PC-9 (cell line): ENCODE measurements around the gene PCMT1. TPM values are rescaled to one million over a fixed set of nuclear protein-coding genes. Genes with fewer than 3 reads are reported as not detected.

Experiments
- BruUV-seq: library from RNA; stranded (reverse); fragments of 400-500 nt; replicated peaks from 2 replicates; lab custom pipeline; 2021; lab: Mats Ljungman, UMichigan
- CTCF ChIA-PET: fragments of 300-600 bp; sonication (Branson Sonifier 250); formaldehyde crosslinking; loops from one replicate; lab custom pipeline; 2022; ENCODE audit warnings: antibody characterized with exemption; lab: Charles Lee
- POLR2A ChIA-PET: fragments of 300-600 bp; sonication (Branson Sonifier 250); formaldehyde crosslinking; loops from one replicate; lab custom pipeline; 2022; ENCODE audit warnings: antibody characterized with exemption; ENCODE audit not compliant: unreplicated experiment; lab: Charles Lee
- DNase-seq, 2 experiments: peaks; one replicate each; pipeline versions ENCODE4 v3.0.0 to v3.0.0-alpha.2; 2015 to 2022; ENCODE audit warnings: mixed read lengths in 1 of 2
- H2AFZ ChIP-seq: fragments of 200-600 bp; sonication (generic); 2 replicates; pipeline ENCODE4 v1.8.1; 2017; ENCODE audit warnings: antibody characterized with exemption
- H3F3A ChIP-seq: fragments of 200-600 bp; sonication (generic); 2 replicates; pipeline ENCODE4 v1.8.1; 2017; ENCODE audit warnings: antibody characterized with exemption, mild to moderate bottlenecking, low read depth; ENCODE audit not compliant: insufficient read depth
- H3K27ac ChIP-seq: fragments of 200-600 bp; sonication (generic); 2 replicates; pipeline ENCODE4 v1.6.1; 2016; ENCODE audit warnings: mixed run types
- H3K27me3 ChIP-seq: fragments of 200-600 bp; sonication (generic); 2 replicates; pipeline ENCODE4 v1.6.1; 2016; ENCODE audit warnings: low read depth, mixed run types; ENCODE audit not compliant: insufficient read depth
- H3K36me3 ChIP-seq: fragments of 200-600 bp; sonication (generic); 2 replicates; pipeline ENCODE4 v1.6.1; 2016; ENCODE audit warnings: low read depth, mixed run types
- H3K4me1 ChIP-seq: fragments of 200-600 bp; sonication (generic); replicated peaks from 2 replicates; pipeline ENCODE4 v1.6.1; 2016; ENCODE audit warnings: mixed run types; ENCODE audit not compliant: insufficient read depth
- H3K4me2 ChIP-seq: fragments of 200-600 bp; sonication (generic); 2 replicates; pipeline ENCODE4 v1.6.1; 2017; ENCODE audit warnings: mixed run types
- H3K4me3 ChIP-seq: fragments of 200-600 bp; sonication (generic); 2 replicates; pipeline ENCODE4 v1.6.1; 2016; ENCODE audit warnings: mixed run types
- H3K79me2 ChIP-seq: fragments of 200-600 bp; sonication (generic); 2 replicates; pipeline ENCODE4 v1.6.1; 2017; ENCODE audit warnings: low read depth, mixed run types
- H3K9me2 ChIP-seq: fragments of 200-600 bp; sonication (generic); 2 replicates; pipeline ENCODE4 v1.8.1; 2017; ENCODE audit warnings: mild to moderate bottlenecking; ENCODE audit not compliant: insufficient read depth
- H3K9me3 ChIP-seq: fragments of 200-600 bp; sonication (generic); 2 replicates; pipeline ENCODE4 v1.8.1; 2016; ENCODE audit warnings: low read depth; ENCODE audit not compliant: insufficient read depth
- H4K20me1 ChIP-seq: fragments of 200-600 bp; sonication (generic); 2 replicates; pipeline ENCODE4 v1.8.1; 2017; ENCODE audit not compliant: insufficient read depth
- CTCF ChIP-seq: fragments of 200-600 bp; sonication (generic); conservative IDR thresholded peaks from 2 replicates; pipeline ENCODE4 v1.6.1; 2017; ENCODE audit warnings: mixed run types, antibody characterized with exemption, mild to moderate bottlenecking, moderate library complexity
- EZH2 ChIP-seq: fragments of 200-600 bp; sonication (generic); IDR thresholded peaks from 2 replicates; pipeline ENCODE4 v1.8.0; 2017; ENCODE audit warnings: antibody characterized with exemption, low read depth
- intact Hi-C: fragments of 100-400 bp; cut with micrococcal nuclease; formaldehyde crosslinking; loops from one replicate; pipeline ENCODE4 v1.10.0; 2022; ENCODE audit not compliant: unreplicated experiment
- total RNA-seq: library from RNA; stranded (reverse); gene quantifications from 2 replicates; pipeline ENCODE4 v1.2.3, GENCODE V29; 2021

The PCMT1 gene
- total RNA-seq, 1 experiment from 2014 or later, result 50.5 TPM

- H3K79me2 ChIP-seq, result no peaks in the 10 kb centered on the region
- H3K4me3 ChIP-seq, result no peak overlapping the region
- no peak overlapping the region for H2AFZ ChIP-seq
- 0 out of 2 replicates have a peak, but pooled peaks cover 5% of the 10 kb centered on the region for H3F3A ChIP-seq
- no peaks in the 10 kb centered on the region; the same call in 1 of the 2 replicates for H4K20me1 ChIP-seq
- ChIA-PET POLR2A (no interaction called here), CTCF (no interaction called here)
- BruUV-seq, result no TSS peak
- no peak overlapping the region for H3K27ac ChIP-seq
- TF ChIP-seq EZH2 (no peak), CTCF (no peak)
- intact Hi-C loops, result no loop called here
- H3K9me3 ChIP-seq, result no peaks in the 10 kb centered on the region
- no peak for DNase-seq
- H3K27me3 ChIP-seq, result no peaks in the 10 kb centered on the region
- H3K4me1 ChIP-seq, result no peaks in the 10 kb centered on the region
- no peak overlapping the region for H3K4me2 ChIP-seq
- H3K36me3 ChIP-seq, result peaks cover 5% of the 10 kb centered on the region; the same call in 1 of the 2 replicates
- H3K9me2 ChIP-seq, result no peaks in the 10 kb centered on the region
Measured at GRCh38 chr6:149783551-149783950, 34.0 kb downstream of the PCMT1 start.

GRCh38 chr6:149806127-149806526 lies 56.6 kb downstream of the PCMT1 start:
- Histone ChIP-seq H3K9me3 (no peaks in the 10 kb centered on the region), H3K4me2 (no peak overlapping the region), H3K27me3 (no peaks in the 10 kb centered on the region), H3K4me1 (no peaks in the 10 kb centered on the region), H3K79me2 (no peaks in the 10 kb centered on the region), H3K9me2 (no peaks in the 10 kb centered on the region), H3K4me3 (no peak overlapping the region), H3K36me3 (peaks cover 3% of the 10 kb centered on the region; the same call in 1 of the 2 replicates), H3F3A (peaks cover 3% of the 10 kb centered on the region; the same call in 1 of the 2 replicates), H2AFZ (no peak overlapping the region), H3K27ac (no peak overlapping the region), H4K20me1 (no peaks in the 10 kb centered on the region)
- ChIA-PET POLR2A (no interaction called here), CTCF (no interaction called here)
- intact Hi-C loops, result no loop called here
- no peak for DNase-seq
- BruUV-seq, result no TSS peak
- TF ChIP-seq EZH2 (no peak), CTCF (no peak)

GRCh38 chr6:149809798-149810197 lies 60.3 kb downstream of the PCMT1 start:
- CTCF ChIA-PET, result no interaction called here

More at GRCh38 chr6:149809798-149810197, 60.3 kb downstream of the PCMT1 start:
- DNase-seq, result no peak
- TF ChIP-seq EZH2 (no peak), CTCF (no peak)
- no peak overlapping the region for H3K4me3 ChIP-seq
- H3K9me3 ChIP-seq, result no peaks in the 10 kb centered on the region
- H3K79me2 ChIP-seq, result no peaks in the 10 kb centered on the region
- BruUV-seq, result no TSS peak
- no peak overlapping the region for H3K4me2 ChIP-seq
- no peaks in the 10 kb centered on the region for H4K20me1 ChIP-seq
- no peaks in the 10 kb centered on the region for H3K9me2 ChIP-seq
- peaks cover 3% of the 10 kb centered on the region for H3F3A ChIP-seq
- intact Hi-C loops, result no loop called here
- no peaks in the 10 kb centered on the region for H3K27me3 ChIP-seq
- no peak overlapping the region for H2AFZ ChIP-seq
- peaks cover 3% of the 10 kb centered on the region; the same call in 1 of the 2 replicates for H3K36me3 ChIP-seq
- H3K27ac ChIP-seq, result no peak overlapping the region
- no peaks in the 10 kb centered on the region for H3K4me1 ChIP-seq
- POLR2A ChIA-PET, result no interaction called here
